ENCODE results near the gene MBD3L2B. TPM values are rescaled to one million over a fixed set of nuclear protein-coding genes. Genes with fewer than 3 reads are reported as not detected.
"Not testable (repeated sequence)": the region's sequence is repeated elsewhere in the genome, so short reads cannot be mapped to it uniquely, and the experiment has no call there.

Gene MBD3L2B
- total and polyA plus RNA-seq, 2 donors (not counting 3 experiments of a cell fraction or from before 2014, with no cell fraction given) = not detected

DNA sequence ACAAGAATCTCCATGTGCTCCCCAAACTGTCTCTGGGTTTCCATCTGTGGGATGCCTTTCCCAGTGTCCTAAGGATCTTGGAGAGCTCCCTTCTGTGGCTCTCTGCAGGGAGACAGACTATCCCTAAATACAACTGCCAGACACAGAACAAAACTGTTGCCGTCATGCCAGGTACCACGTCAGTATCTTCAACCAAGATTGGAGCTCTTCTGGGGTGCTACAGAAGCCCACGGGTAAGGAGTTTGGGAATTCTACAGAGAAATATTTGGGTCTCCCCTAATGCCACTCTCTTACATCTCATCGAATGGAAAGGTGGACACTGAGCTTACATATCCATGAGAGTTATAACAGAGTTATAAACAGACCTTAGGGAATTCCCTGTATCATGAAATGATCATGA, 42.1 kb upstream of the MBD3L2B start:
- intact Hi-C loops (cut with micrococcal nuclease) = no loop called here
- no peaks in the 10 kb centered on the region for H3K9me3 ChIP-seq (replicated peaks; ENCODE audit: control insufficient read depth, insufficient read depth, low read length)
- no peaks in the 10 kb centered on the region for H4K20me1 ChIP-seq (replicated peaks; ENCODE audit: control insufficient read depth, extremely low read depth, insufficient read depth, low read length)
- no peak overlapping the region for H3K4me2 ChIP-seq (ENCODE audit: insufficient read depth, low read length)
- no peak overlapping the region for H2AFZ ChIP-seq (ENCODE audit: low read depth, low read length)
- TF ChIP-seq JUN (IDR thresholded peaks at IDR 0.05; ENCODE audit: borderline replicate concordance, insufficient read depth, insufficient read length, low read depth) (no peak), MYC (IDR thresholded peaks at IDR 0.05; ENCODE audit: low read depth, low read length) (no peak), EZH2 (IDR thresholded peaks at IDR 0.05; ENCODE audit: borderline replicate concordance, low read depth, low read length, severe bottlenecking) (no peak), GATA2 (IDR thresholded peaks at IDR 0.05; ENCODE audit: insufficient read depth, insufficient read length, low read depth, low read length) (no peak), POLR2A (IDR thresholded peaks at IDR 0.05; ENCODE audit: low read depth, low read length) (no peak), FOS (IDR thresholded peaks at IDR 0.05; ENCODE audit: borderline replicate concordance, insufficient read depth, low read length) (no peak), POLR2AphosphoS5 (IDR thresholded peaks at IDR 0.05; ENCODE audit: insufficient read depth, low read depth, low read length) (no peak)
- TF ChIP-seq, protein P1, sequence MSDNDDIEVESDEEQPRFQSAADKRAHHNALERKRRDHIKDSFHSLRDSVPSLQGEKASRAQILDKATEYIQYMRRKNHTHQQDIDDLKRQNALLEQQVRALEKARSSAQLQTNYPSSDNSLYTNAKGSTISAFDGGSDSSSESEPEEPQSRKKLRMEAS (IDR thresholded peaks at IDR 0.05; ENCODE audit: insufficient read depth, insufficient read length) = no peak
- TF ChIP-seq, protein P2, sequence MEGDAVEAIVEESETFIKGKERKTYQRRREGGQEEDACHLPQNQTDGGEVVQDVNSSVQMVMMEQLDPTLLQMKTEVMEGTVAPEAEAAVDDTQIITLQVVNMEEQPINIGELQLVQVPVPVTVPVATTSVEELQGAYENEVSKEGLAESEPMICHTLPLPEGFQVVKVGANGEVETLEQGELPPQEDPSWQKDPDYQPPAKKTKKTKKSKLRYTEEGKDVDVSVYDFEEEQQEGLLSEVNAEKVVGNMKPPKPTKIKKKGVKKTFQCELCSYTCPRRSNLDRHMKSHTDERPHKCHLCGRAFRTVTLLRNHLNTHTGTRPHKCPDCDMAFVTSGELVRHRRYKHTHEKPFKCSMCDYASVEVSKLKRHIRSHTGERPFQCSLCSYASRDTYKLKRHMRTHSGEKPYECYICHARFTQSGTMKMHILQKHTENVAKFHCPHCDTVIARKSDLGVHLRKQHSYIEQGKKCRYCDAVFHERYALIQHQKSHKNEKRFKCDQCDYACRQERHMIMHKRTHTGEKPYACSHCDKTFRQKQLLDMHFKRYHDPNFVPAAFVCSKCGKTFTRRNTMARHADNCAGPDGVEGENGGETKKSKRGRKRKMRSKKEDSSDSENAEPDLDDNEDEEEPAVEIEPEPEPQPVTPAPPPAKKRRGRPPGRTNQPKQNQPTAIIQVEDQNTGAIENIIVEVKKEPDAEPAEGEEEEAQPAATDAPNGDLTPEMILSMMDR (IDR thresholded peaks at IDR 0.05; ENCODE audit: extremely low read depth in 1 of 2, insufficient read depth in 1 of 2, low read depth in 1 of 2, low read length in 2 of 2) = no peak
- no peak overlapping the region for H3K4me3 ChIP-seq (replicated peaks in 1 of 3; ENCODE audit: insufficient read depth in 1 of 3, low read depth in 1 of 3, low read length in 3 of 3)
- no peaks in the 10 kb centered on the region for H3K9me1 ChIP-seq (replicated peaks; ENCODE audit: control insufficient read depth, extremely low read depth, insufficient read depth, low read length)
- CTCF ChIA-PET = interaction anchor here (0.9 kb wide), 1 partner anchor 121 kb away, joined by 3 read pairs; no protein-coding TSS in a partner anchor
- DNase-seq (ENCODE audit: low read depth, low spot score) (no peak), FAIRE-seq (no peak)
- no peaks in the 10 kb centered on the region for H3K4me1 ChIP-seq (ENCODE audit: control insufficient read depth, extremely low read depth, insufficient read depth, low read length)
- POLR2A ChIA-PET = no interaction called here
- H3K79me2 ChIP-seq (ENCODE audit: control insufficient read depth, insufficient read depth, low read length) = no peaks in the 10 kb centered on the region
- H3K36me3 ChIP-seq (ENCODE audit: control insufficient read depth in 2 of 2, extremely low read depth in 1 of 2, insufficient read depth in 2 of 2, low read length in 2 of 2) = no peaks in the 10 kb centered on the region
- dilution Hi-C loops (cut with MboI; ENCODE audit: extremely low pct_ligation_motif_present, low sequenced_read_pairs) = no loop called here
- no peaks in the 10 kb centered on the region for H3K27me3 ChIP-seq (ENCODE audit: control insufficient read depth in 2 of 2, insufficient read depth in 2 of 2, low read length in 2 of 2)
- no peak overlapping the region for H3K27ac ChIP-seq (ENCODE audit: insufficient read depth, low read depth, low read length)
- H3K9ac ChIP-seq (replicated peaks; ENCODE audit: extremely low read depth, insufficient read depth, low read length) = no peak overlapping the region
- BruUV-seq (replicated peaks) = no TSS peak

DNA sequence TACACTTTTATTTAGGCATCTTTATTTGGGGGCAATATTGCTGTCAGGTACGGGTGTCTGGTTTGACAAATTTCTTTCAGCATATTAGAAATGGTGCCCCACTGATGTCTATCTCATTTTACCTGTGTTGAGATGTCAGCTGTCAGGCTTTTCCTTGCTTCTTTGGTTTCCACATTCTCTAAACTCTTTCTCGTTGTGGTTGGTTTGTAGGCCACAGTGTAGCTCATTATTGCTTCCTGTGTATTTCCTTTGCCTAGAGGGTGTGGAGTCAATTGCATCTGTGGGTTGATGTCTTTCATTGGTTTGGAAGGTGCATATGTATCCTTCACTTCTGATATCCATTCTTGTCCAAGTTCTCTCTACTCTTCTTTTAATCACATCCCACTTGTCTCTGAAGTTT, 38.7 kb upstream of the MBD3L2B start:
- H3K9me1 ChIP-seq (replicated peaks; ENCODE audit: control insufficient read depth, extremely low read depth, insufficient read depth, low read length); CTCF ChIA-PET; dilution Hi-C loops (cut with MboI; ENCODE audit: extremely low pct_ligation_motif_present, low sequenced_read_pairs); intact Hi-C loops (cut with micrococcal nuclease); H3K79me2 ChIP-seq (ENCODE audit: control insufficient read depth, insufficient read depth, low read length); DNase-seq (ENCODE audit: low read depth, low spot score); H3K27ac ChIP-seq (ENCODE audit: insufficient read depth, low read depth, low read length); H3K9me3 ChIP-seq (replicated peaks; ENCODE audit: control insufficient read depth, insufficient read depth, low read length); H3K4me3 ChIP-seq (replicated peaks in 1 of 3; ENCODE audit: insufficient read depth in 1 of 3, low read depth in 1 of 3, low read length in 3 of 3); H2AFZ ChIP-seq (ENCODE audit: low read depth, low read length); BruUV-seq (replicated peaks); FAIRE-seq; H3K4me2 ChIP-seq (ENCODE audit: insufficient read depth, low read length); H4K20me1 ChIP-seq (replicated peaks; ENCODE audit: control insufficient read depth, extremely low read depth, insufficient read depth, low read length); H3K9ac ChIP-seq (replicated peaks; ENCODE audit: extremely low read depth, insufficient read depth, low read length); H3K27me3 ChIP-seq (ENCODE audit: control insufficient read depth in 2 of 2, insufficient read depth in 2 of 2, low read length in 2 of 2); POLR2A ChIA-PET; H3K4me1 ChIP-seq (ENCODE audit: control insufficient read depth, extremely low read depth, insufficient read depth, low read length); H3K36me3 ChIP-seq (ENCODE audit: control insufficient read depth in 2 of 2, extremely low read depth in 1 of 2, insufficient read depth in 2 of 2, low read length in 2 of 2): not testable (repeated sequence)

DNA sequence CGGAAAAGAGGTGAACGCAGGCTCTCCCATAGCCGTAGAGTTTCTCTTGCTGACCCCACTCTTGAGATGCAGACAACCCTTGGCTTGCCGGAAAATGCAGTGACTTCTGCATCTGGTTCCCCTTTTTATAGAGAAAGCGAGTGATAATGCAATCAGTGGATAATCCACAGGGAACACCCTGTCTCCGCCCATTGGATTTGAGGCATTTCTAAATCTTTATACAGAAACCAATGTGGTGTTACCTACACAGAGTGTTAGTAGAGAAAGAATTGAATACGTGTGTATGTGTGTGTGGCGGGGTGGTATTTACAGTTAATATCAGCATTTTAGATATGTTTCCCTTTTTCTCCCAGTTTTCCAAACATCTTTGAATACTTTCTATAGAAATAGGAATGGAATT, 37.3 kb upstream of the MBD3L2B start, which contains the start of gene MBD3L3:
MBD3L3 (minus strand) TSS at position 101 of the 400 bp plus-strand sequence; CDS start at position 30, 71 bp downstream.
- H3K4me1 ChIP-seq (ENCODE audit: control insufficient read depth, extremely low read depth, insufficient read depth, low read length); POLR2A ChIA-PET; H3K9me1 ChIP-seq (replicated peaks; ENCODE audit: control insufficient read depth, extremely low read depth, insufficient read depth, low read length); H3K9ac ChIP-seq (replicated peaks; ENCODE audit: extremely low read depth, insufficient read depth, low read length); intact Hi-C loops (cut with micrococcal nuclease); H3K4me3 ChIP-seq (replicated peaks in 1 of 3; ENCODE audit: insufficient read depth in 1 of 3, low read depth in 1 of 3, low read length in 3 of 3); CTCF ChIA-PET; H3K36me3 ChIP-seq (ENCODE audit: control insufficient read depth in 2 of 2, extremely low read depth in 1 of 2, insufficient read depth in 2 of 2, low read length in 2 of 2); DNase-seq (ENCODE audit: low read depth, low spot score); dilution Hi-C loops (cut with MboI; ENCODE audit: extremely low pct_ligation_motif_present, low sequenced_read_pairs); FAIRE-seq; BruUV-seq (replicated peaks); H3K9me3 ChIP-seq (replicated peaks; ENCODE audit: control insufficient read depth, insufficient read depth, low read length); H4K20me1 ChIP-seq (replicated peaks; ENCODE audit: control insufficient read depth, extremely low read depth, insufficient read depth, low read length); H3K79me2 ChIP-seq (ENCODE audit: control insufficient read depth, insufficient read depth, low read length); H3K4me2 ChIP-seq (ENCODE audit: insufficient read depth, low read length); H3K27me3 ChIP-seq (ENCODE audit: control insufficient read depth in 2 of 2, insufficient read depth in 2 of 2, low read length in 2 of 2); H2AFZ ChIP-seq (ENCODE audit: low read depth, low read length); H3K27ac ChIP-seq (ENCODE audit: insufficient read depth, low read depth, low read length): not testable (repeated sequence)
